Neural cell (in vitro differentiated cells): Measurements from ENCODE around the gene SPECC1L. TPM values are rescaled to one million over a fixed set of nuclear protein-coding genes. Genes with fewer than 3 reads are reported as not detected.

Experiments
- H2AFZ ChIP-seq: fragments of 200-600, 300-800 bp; sonication (generic), shearing (Covaris generic); 2 replicates; pipeline ENCODE4 v1.6.0; 2014; ENCODE audit warnings: low read depth, mild to moderate bottlenecking, antibody characterized with exemption, low read length, moderate library complexity
- H3F3A ChIP-seq: fragments of 200-600 bp; shearing (Covaris generic); 2 replicates; pipeline ENCODE4 v1.6.1; 2016; ENCODE audit warnings: mild to moderate bottlenecking, moderate library complexity, mixed read lengths, antibody characterized with exemption, low read length; ENCODE audit not compliant: insufficient read depth, poor library complexity, severe bottlenecking
- H3K27ac ChIP-seq: fragments of 200-600, 300-800 bp; sonication (generic), shearing (Covaris generic); 2 replicates; pipeline ENCODE4 v1.5.1; 2014; ENCODE audit warnings: mild to moderate bottlenecking, low read length, moderate library complexity
- H3K27me3 ChIP-seq: fragments of 300-800, 200-600 bp; sonication (generic), shearing (Covaris generic); 2 replicates; pipeline ENCODE4 v1.6.0; 2014; ENCODE audit warnings: mild to moderate bottlenecking, low read depth, low read length, moderate library complexity; ENCODE audit not compliant: insufficient read depth
- H3K36me3 ChIP-seq: fragments of 300-800, 200-600 bp; sonication (generic), shearing (Covaris generic); 2 replicates; pipeline ENCODE4 v1.5.1; 2014; ENCODE audit warnings: mild to moderate bottlenecking, antibody characterized with exemption, low read length, moderate library complexity; ENCODE audit not compliant: insufficient read depth
- H3K4me2 ChIP-seq: fragments of 300-800, 200-600 bp; sonication (generic), shearing (Covaris generic); 2 replicates; pipeline ENCODE4 v1.6.0; 2014; ENCODE audit warnings: mild to moderate bottlenecking, low read length
- H3K4me3 ChIP-seq: fragments of 300-800, 200-600 bp; sonication (generic), shearing (Covaris generic); 2 replicates; pipeline ENCODE4 v1.5.1; 2014; ENCODE audit warnings: mild to moderate bottlenecking, low read length, moderate library complexity
- H3K79me2 ChIP-seq: fragments of 200-600 bp; shearing (Covaris generic); replicated peaks from 2 replicates; pipeline ENCODE4 v1.6.0; 2014; ENCODE audit warnings: mild to moderate bottlenecking, low read length, moderate library complexity; ENCODE audit not compliant: insufficient read depth
- H3K9ac ChIP-seq: fragments of 300-800, 200-600 bp; sonication (generic), shearing (Covaris generic); 2 replicates; pipeline ENCODE4 v1.6.1; 2016; ENCODE audit warnings: mild to moderate bottlenecking, low read length, mixed read lengths
- H3K9me2 ChIP-seq: fragments of 200-600 bp; shearing (Covaris generic); 2 replicates; pipeline ENCODE4 v1.6.1; 2016; ENCODE audit warnings: mild to moderate bottlenecking, low read length, mixed read lengths; ENCODE audit not compliant: insufficient read depth
- H3K9me3 ChIP-seq: fragments of 200-600, 300-800 bp; sonication (generic), shearing (Covaris generic); 2 replicates; pipeline ENCODE4 v1.6.1; 2016; ENCODE audit warnings: mild to moderate bottlenecking, mixed run types, low read length, moderate library complexity, mixed read lengths
- H4K20me1 ChIP-seq: fragments of 200-600 bp; shearing (Covaris generic); 2 replicates; pipeline ENCODE4 v1.6.1; 2016; ENCODE audit warnings: mild to moderate bottlenecking, mixed run types; ENCODE audit not compliant: insufficient read depth
- CTCF ChIP-seq: fragments of 450-650 bp; IDR thresholded peaks from 2 replicates; pipeline ENCODE4 v1.5.1; 2014; ENCODE audit warnings: antibody characterized with exemption, mild to moderate bottlenecking, moderate library complexity; ENCODE audit not compliant: poor library complexity, severe bottlenecking
- EP300 ChIP-seq: fragments of 450-650 bp; conservative IDR thresholded peaks from 2 replicates; pipeline ENCODE4 v1.6.1; 2014; ENCODE audit warnings: antibody characterized with exemption, mild to moderate bottlenecking, moderate library complexity; ENCODE audit not compliant: poor library complexity, severe bottlenecking
- EZH2 ChIP-seq: fragments of 200-600, 300-800 bp; shearing (Covaris generic), sonication (generic); IDR thresholded peaks from 2 replicates; pipeline ENCODE4 v1.6.1; 2014; ENCODE audit warnings: antibody characterized with exemption, low read length, borderline replicate concordance, mild to moderate bottlenecking; ENCODE audit not compliant: insufficient read depth, poor library complexity, severe bottlenecking
- MXI1 ChIP-seq: fragments of 450-650 bp; conservative IDR thresholded peaks from 2 replicates; pipeline ENCODE4 v1.6.1; 2014; ENCODE audit warnings: antibody characterized with exemption, mild to moderate bottlenecking; ENCODE audit not compliant: poor library complexity, severe bottlenecking
- POLR2AphosphoS5 ChIP-seq: IDR thresholded peaks from 2 replicates; pipeline ENCODE4 v1.6.1; 2012
- RAD21 ChIP-seq: fragments of 450-650 bp; conservative IDR thresholded peaks from 2 replicates; pipeline ENCODE4 v1.6.1; 2014; ENCODE audit warnings: antibody characterized with exemption, mild to moderate bottlenecking, moderate library complexity
- SMC3 ChIP-seq: fragments of 450-650 bp; conservative IDR thresholded peaks from 2 replicates; pipeline ENCODE4 v1.6.1; 2014; ENCODE audit warnings: antibody characterized with exemption, mild to moderate bottlenecking, moderate library complexity; ENCODE audit not compliant: poor library complexity
- TAF1 ChIP-seq: IDR thresholded peaks from 2 replicates; pipeline ENCODE4 v1.6.1; 2012; ENCODE audit warnings: low read depth
- polyA plus RNA-seq: library from polyadenylated mRNA; depleted of rRNA; stranded (reverse); fragments of >200 nt; gene quantifications from 2 replicates; pipeline ENCODE4 v1.2.3, GENCODE V29; 2014
- TF ChIP-seq, protein P1 (sequence below): IDR thresholded peaks from 2 replicates; pipeline ENCODE4 v1.6.1; 2012; ENCODE audit warnings: borderline replicate concordance

Gene SPECC1L
- polyA plus RNA-seq, 1 donor from 2014 or later, result 27.1 TPM

DNA sequence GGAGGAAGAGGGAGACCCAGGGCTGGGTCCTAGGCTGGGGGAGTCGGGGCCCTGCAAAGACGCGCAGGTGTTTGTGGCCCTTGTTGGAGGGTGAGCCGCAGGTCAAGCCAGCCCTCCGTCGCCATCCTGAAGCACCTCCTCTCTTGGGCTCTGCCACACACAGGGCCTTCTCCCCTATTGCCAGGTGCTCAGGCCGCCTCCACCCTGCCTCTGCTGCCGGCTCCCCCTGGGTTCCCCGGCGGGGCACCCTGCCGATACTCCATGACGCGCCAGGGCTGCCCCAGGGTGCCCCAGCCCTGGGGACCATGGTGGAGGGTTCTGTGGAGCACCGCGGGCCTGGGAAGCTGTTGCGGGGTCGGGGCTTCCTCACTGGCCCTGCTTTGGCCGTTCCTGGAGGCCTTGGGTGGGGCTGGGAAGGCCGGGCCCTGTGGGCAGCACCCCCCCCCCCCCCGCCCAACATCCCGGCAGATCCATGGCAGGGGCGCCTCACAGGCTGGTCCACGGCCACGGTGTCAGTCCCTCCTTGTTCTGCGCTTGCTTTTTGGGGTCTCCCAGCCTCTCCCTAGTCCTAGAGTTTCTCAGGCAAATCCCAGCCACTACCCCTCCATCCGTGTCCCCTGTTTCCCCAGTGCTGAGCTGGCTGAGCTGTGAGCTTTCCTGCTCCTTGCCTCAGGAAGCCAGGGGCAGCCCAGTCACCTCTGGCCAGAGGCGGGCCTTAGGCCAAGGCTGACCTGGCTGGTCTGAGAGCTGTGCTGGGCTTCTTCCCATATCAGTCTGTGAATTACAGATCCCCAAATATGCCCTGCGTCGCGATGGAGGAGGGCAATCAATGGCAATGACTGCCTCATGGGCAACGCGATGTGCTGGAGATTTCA, 154.5 kb downstream of the SPECC1L start:
- no peak for TF ChIP-seq POLR2AphosphoS5
- TF ChIP-seq SMC3, result no peak
- no peak for TF ChIP-seq TAF1
- Histone ChIP-seq H2AFZ (no peak overlapping the region), H3K79me2 (no peaks in the 10 kb centered on the region), H3K4me3 (no peak overlapping the region), H3K9ac (no peak overlapping the region), H3K9me3 (no peaks in the 10 kb centered on the region), H3K9me2 (no peaks in the 10 kb centered on the region), H4K20me1 (no peaks in the 10 kb centered on the region), H3K4me2 (no peak overlapping the region), H3F3A (no peaks in the 10 kb centered on the region), H3K27me3 (peaks cover 28% of the 10 kb centered on the region), H3K36me3 (no peaks in the 10 kb centered on the region), H3K27ac (no peak overlapping the region)

DNA sequence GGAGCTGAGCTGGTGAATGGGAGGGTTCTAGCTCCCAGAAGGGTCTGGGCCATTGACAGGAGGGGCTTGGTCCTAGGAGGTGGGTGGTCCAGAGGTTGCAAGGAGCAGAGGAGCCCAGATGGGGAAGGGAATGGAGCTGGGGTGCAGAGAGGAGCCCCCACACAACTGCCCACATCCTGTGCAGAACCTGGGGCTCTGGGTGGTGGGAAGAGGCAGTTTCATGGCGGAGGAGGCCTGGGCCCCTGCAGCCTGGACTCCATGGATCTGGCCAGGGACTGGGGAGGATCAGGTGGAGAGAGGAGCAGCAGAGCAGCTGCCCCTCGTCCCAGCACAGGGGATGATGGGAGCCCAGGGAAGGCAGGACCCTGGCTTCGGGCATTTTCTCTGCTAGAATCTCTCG, 155.8 kb downstream of the SPECC1L start:
- Histone ChIP-seq H3K9me3 (no peaks in the 10 kb centered on the region), H4K20me1 (no peaks in the 10 kb centered on the region), H3K79me2 (no peaks in the 10 kb centered on the region), H3K36me3 (no peaks in the 10 kb centered on the region), H3K9me2 (no peaks in the 10 kb centered on the region), H2AFZ (no peak overlapping the region), H3K9ac (no peak overlapping the region), H3K27ac (no peak overlapping the region), H3K27me3 (peaks cover 28% of the 10 kb centered on the region), H3F3A (no peaks in the 10 kb centered on the region), H3K4me2 (no peak overlapping the region), H3K4me3 (no peak overlapping the region)
- TF ChIP-seq CTCF (no peak), POLR2AphosphoS5 (no peak), MXI1 (no peak), RAD21 (no peak), EP300 (no peak), SMC3 (no peak), TAF1 (no peak), EZH2 (no peak)
- TF ChIP-seq, protein P1, sequence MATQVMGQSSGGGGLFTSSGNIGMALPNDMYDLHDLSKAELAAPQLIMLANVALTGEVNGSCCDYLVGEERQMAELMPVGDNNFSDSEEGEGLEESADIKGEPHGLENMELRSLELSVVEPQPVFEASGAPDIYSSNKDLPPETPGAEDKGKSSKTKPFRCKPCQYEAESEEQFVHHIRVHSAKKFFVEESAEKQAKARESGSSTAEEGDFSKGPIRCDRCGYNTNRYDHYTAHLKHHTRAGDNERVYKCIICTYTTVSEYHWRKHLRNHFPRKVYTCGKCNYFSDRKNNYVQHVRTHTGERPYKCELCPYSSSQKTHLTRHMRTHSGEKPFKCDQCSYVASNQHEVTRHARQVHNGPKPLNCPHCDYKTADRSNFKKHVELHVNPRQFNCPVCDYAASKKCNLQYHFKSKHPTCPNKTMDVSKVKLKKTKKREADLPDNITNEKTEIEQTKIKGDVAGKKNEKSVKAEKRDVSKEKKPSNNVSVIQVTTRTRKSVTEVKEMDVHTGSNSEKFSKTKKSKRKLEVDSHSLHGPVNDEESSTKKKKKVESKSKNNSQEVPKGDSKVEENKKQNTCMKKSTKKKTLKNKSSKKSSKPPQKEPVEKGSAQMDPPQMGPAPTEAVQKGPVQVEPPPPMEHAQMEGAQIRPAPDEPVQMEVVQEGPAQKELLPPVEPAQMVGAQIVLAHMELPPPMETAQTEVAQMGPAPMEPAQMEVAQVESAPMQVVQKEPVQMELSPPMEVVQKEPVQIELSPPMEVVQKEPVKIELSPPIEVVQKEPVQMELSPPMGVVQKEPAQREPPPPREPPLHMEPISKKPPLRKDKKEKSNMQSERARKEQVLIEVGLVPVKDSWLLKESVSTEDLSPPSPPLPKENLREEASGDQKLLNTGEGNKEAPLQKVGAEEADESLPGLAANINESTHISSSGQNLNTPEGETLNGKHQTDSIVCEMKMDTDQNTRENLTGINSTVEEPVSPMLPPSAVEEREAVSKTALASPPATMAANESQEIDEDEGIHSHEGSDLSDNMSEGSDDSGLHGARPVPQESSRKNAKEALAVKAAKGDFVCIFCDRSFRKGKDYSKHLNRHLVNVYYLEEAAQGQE, result no peak
